Caco-2 (cell line): Measurements from ENCODE around the gene AKAP1. TPM values are rescaled to one million over a fixed set of nuclear protein-coding genes. Genes with fewer than 3 reads are reported as not detected.

Source experiments
- BruUV-seq: library from RNA; stranded (reverse); fragments of 400-500 nt; replicated peaks from 2 replicates; lab custom pipeline; 2021; lab: Mats Ljungman, UMichigan
- CTCF ChIA-PET: fragments of 300-600 bp; sonication (Branson Sonifier 250); formaldehyde crosslinking; loops from one replicate; lab custom pipeline; 2022; ENCODE audit warnings: antibody characterized with exemption; lab: Charles Lee
- POLR2A ChIA-PET: fragments of 300-600 bp; sonication (Branson Sonifier 250); formaldehyde crosslinking; loops from one replicate; lab custom pipeline; 2022; ENCODE audit warnings: antibody characterized with exemption; lab: Charles Lee
- DNase-seq, 2 experiments: peaks; one replicate each; pipeline versions ENCODE4 v3.0.0 to v3.0.0-alpha.2; 2020 to 2022
- H3K27me3 ChIP-seq: replicated peaks from 2 replicates; pipeline ENCODE4 v1.6.0; 2011; ENCODE audit warnings: low read length; ENCODE audit not compliant: control insufficient read depth, insufficient read depth
- H3K36me3 ChIP-seq: 2 replicates; pipeline ENCODE4 v1.5.1; 2011; ENCODE audit warnings: low read length; ENCODE audit not compliant: control insufficient read depth, insufficient read depth
- H3K4me1 ChIP-seq: fragments of 250-450 bp; sonication (Bioruptor Pico); 2 replicates; pipeline ENCODE4 v1.5.1; 2020; ENCODE audit warnings: mild to moderate bottlenecking
- H3K4me3 ChIP-seq: 2 replicates; pipeline ENCODE4 v1.5.1; 2011; ENCODE audit warnings: low read depth, mild to moderate bottlenecking, control low read depth, low read length
- H3K9me3 ChIP-seq: fragments of 250-450 bp; sonication (Bioruptor Pico); 2 replicates; pipeline ENCODE4 v1.5.1; 2020; ENCODE audit warnings: mild to moderate bottlenecking, moderate library complexity
- H3K27ac Mint-ChIP-seq: one replicate; pipeline ENCODE4 v1.8.0; 2022; ENCODE audit warnings: mixed read lengths; ENCODE audit not compliant: unreplicated experiment
- H3K27me3 Mint-ChIP-seq: one replicate; pipeline ENCODE4 v1.8.0; 2022; ENCODE audit warnings: mixed read lengths; ENCODE audit not compliant: insufficient read depth, unreplicated experiment
- H3K36me3 Mint-ChIP-seq: one replicate; pipeline ENCODE4 v1.8.0; 2022; ENCODE audit warnings: mild to moderate bottlenecking, mixed read lengths; ENCODE audit not compliant: insufficient read depth, unreplicated experiment
- H3K4me1 Mint-ChIP-seq: one replicate; pipeline ENCODE4 v1.8.0; 2022; ENCODE audit warnings: low read depth, mixed read lengths; ENCODE audit not compliant: unreplicated experiment
- H3K4me3 Mint-ChIP-seq: one replicate; pipeline ENCODE4 v1.8.0; 2022; ENCODE audit warnings: mild to moderate bottlenecking, moderate library complexity, mixed read lengths; ENCODE audit not compliant: unreplicated experiment
- H3K9me3 Mint-ChIP-seq: one replicate; pipeline ENCODE4 v1.8.0; 2022; ENCODE audit warnings: mixed read lengths; ENCODE audit not compliant: unreplicated experiment
- CTCF ChIP-seq, 2 experiments: fragments of 200-600 bp in 1 of 2; IDR thresholded peaks; 1 replicate in 1 of 2; 2 replicates in 1 of 2; pipeline versions ENCODE4 v1.5.1 to v1.8.0; 2011 to 2022; ENCODE audit warnings: antibody characterized with exemption in 1 of 2, control low read depth in 1 of 2, inconsistent platforms in 1 of 2, low read depth in 1 of 2, low read length in 1 of 2, mild to moderate bottlenecking in 1 of 2, moderate library complexity in 1 of 2; ENCODE audit not compliant: insufficient read depth in 1 of 2, severe bottlenecking in 1 of 2, unreplicated experiment in 1 of 2
- intact Hi-C: fragments of 100-400 bp; cut with micrococcal nuclease; formaldehyde crosslinking; loops from one replicate; pipeline ENCODE4 v1.10.0; 2022; ENCODE audit not compliant: unreplicated experiment
- total RNA-seq: library from RNA; stranded (reverse); gene quantifications from 2 replicates; pipeline ENCODE4 v1.2.3, GENCODE V29; 2022

The AKAP1 gene
- total RNA-seq, 1 experiment from 2014 or later = 87.1 TPM

GRCh38 chr17:57038486-57038885 is 46.6 kb upstream of the AKAP1 start:
- Histone ChIP-seq H3K4me3 (no peak overlapping the region), H3K36me3 (no peaks in the 10 kb centered on the region), H3K9me3 (no peaks in the 10 kb centered on the region), H3K4me1 (peaks cover 4% of the 10 kb centered on the region; the same call in 1 of the 2 replicates), H3K27me3 (no peaks in the 10 kb centered on the region)
- no peaks in the 10 kb centered on the region for H3K4me1 Mint-ChIP-seq
- TF ChIP-seq CTCF (IDR thresholded peaks at IDR 0.05; ENCODE audit: insufficient read depth in 1 of 2, low read depth in 1 of 2, low read length in 1 of 2, severe bottlenecking in 1 of 2, unreplicated experiment in 1 of 2) = no peak
- peaks cover 18% of the 10 kb centered on the region for H3K27me3 Mint-ChIP-seq
- H3K36me3 Mint-ChIP-seq = no peaks in the 10 kb centered on the region
- H3K9me3 Mint-ChIP-seq = no peaks in the 10 kb centered on the region
- ChIA-PET CTCF (interaction anchor here (0.6 kb wide), 1 partner anchor 11 kb away, joined by 3 read pairs; no protein-coding TSS in a partner anchor), POLR2A (no interaction called here)
- no peak for DNase-seq
- intact Hi-C loops = no loop called here
- no peak overlapping the region for H3K4me3 Mint-ChIP-seq
- H3K27ac Mint-ChIP-seq = no peak overlapping the region
- BruUV-seq = no TSS peak

- Mint-ChIP-seq H3K4me3 (no peak overlapping the region), H3K4me1 (no peaks in the 10 kb centered on the region), H3K36me3 (no peaks in the 10 kb centered on the region), H3K9me3 (no peaks in the 10 kb centered on the region), H3K27ac (no peak overlapping the region), H3K27me3 (peaks cover 18% of the 10 kb centered on the region)
- Histone ChIP-seq H3K36me3 (no peaks in the 10 kb centered on the region), H3K4me3 (no peak overlapping the region), H3K4me1 (peaks cover 4% of the 10 kb centered on the region; the same call in 1 of the 2 replicates), H3K9me3 (no peaks in the 10 kb centered on the region), H3K27me3 (no peaks in the 10 kb centered on the region)
- ChIA-PET CTCF (no interaction called here), POLR2A (no interaction called here)
- TF ChIP-seq CTCF (IDR thresholded peaks at IDR 0.05; ENCODE audit: insufficient read depth in 1 of 2, low read depth in 1 of 2, low read length in 1 of 2, severe bottlenecking in 1 of 2, unreplicated experiment in 1 of 2) = no peak
- intact Hi-C loops = no loop called here
- DNase-seq = no peak
- BruUV-seq = no TSS peak
Measured at GRCh38 chr17:57040571-57040970, 44.5 kb upstream of the AKAP1 start.

GRCh38 chr17:57043276-57043675 is 41.8 kb upstream of the AKAP1 start:
- ChIA-PET POLR2A (no interaction called here), CTCF (no interaction called here)
- H3K4me1 Mint-ChIP-seq = no peaks in the 10 kb centered on the region
- BruUV-seq = no TSS peak
- Histone ChIP-seq H3K4me1 (peaks cover 4% of the 10 kb centered on the region; the same call in 1 of the 2 replicates), H3K27me3 (no peaks in the 10 kb centered on the region), H3K36me3 (no peaks in the 10 kb centered on the region), H3K9me3 (no peaks in the 10 kb centered on the region), H3K4me3 (no peak overlapping the region)
- DNase-seq = no peak
- no peaks in the 10 kb centered on the region for H3K36me3 Mint-ChIP-seq
- no peak overlapping the region for H3K4me3 Mint-ChIP-seq
- H3K9me3 Mint-ChIP-seq = no peaks in the 10 kb centered on the region
- TF ChIP-seq CTCF (IDR thresholded peaks at IDR 0.05; ENCODE audit: insufficient read depth in 1 of 2, low read depth in 1 of 2, low read length in 1 of 2, severe bottlenecking in 1 of 2, unreplicated experiment in 1 of 2) = no peak
- H3K27ac Mint-ChIP-seq = no peak overlapping the region
- intact Hi-C loops = no loop called here
- H3K27me3 Mint-ChIP-seq = peaks cover 9% of the 10 kb centered on the region
